ENCODE data around the gene C13orf42.
"Not testable (repeated sequence)": the region's sequence is repeated elsewhere in the genome, so short reads cannot be mapped to it uniquely, and the experiment has no call there.

C13orf42 gene

GRCh38 chr13:51120873-51121272 is 9.8 kb upstream of the C13orf42 start:
- not testable (repeated sequence) for DNase-seq (ENCODE audit: low read depth)

- no peak for DNase-seq (ENCODE audit: low read depth)
Observed at GRCh38 chr13:51118809-51119431, 7.8 kb upstream of the C13orf42 start.

GRCh38 chr13:51113969-51114368 is 2.9 kb upstream of the C13orf42 start:
- no peak for DNase-seq (ENCODE audit: low read depth)

GRCh38 chr13:51113186-51113881 is 2.3 kb upstream of the C13orf42 start:
- DNase-seq (ENCODE audit: low read depth) = no peak

- DNase-seq (ENCODE audit: low read depth) = no peak
Observed at GRCh38 chr13:51112771-51113170, 1.7 kb upstream of the C13orf42 start.

GRCh38 chr13:51111997-51112396 is 923 bp upstream of the C13orf42 start:
- DNase-seq (ENCODE audit: low read depth) = no peak

GRCh38 chr13:51107996-51108395 is 3.1 kb downstream of the C13orf42 start:
- DNase-seq (ENCODE audit: low read depth) = no peak

- no peak for DNase-seq (ENCODE audit: low read depth)
Observed at GRCh38 chr13:51105046-51105445, 6.0 kb downstream of the C13orf42 start.

GRCh38 chr13:51101636-51102235 is 9.3 kb downstream of the C13orf42 start:
- DNase-seq (ENCODE audit: low read depth) = no peak

GRCh38 chr13:51097353-51098043 is 13.6 kb downstream of the C13orf42 start:
- no peak for DNase-seq (ENCODE audit: low read depth)

- DNase-seq (ENCODE audit: low read depth) = no peak
Observed at GRCh38 chr13:51096131-51096530, 14.9 kb downstream of the C13orf42 start.

GRCh38 chr13:51093574-51093973 is 17.5 kb downstream of the C13orf42 start:
- no peak for DNase-seq (ENCODE audit: low read depth)

GRCh38 chr13:51091839-51092238 is 19.2 kb downstream of the C13orf42 start:
- DNase-seq (ENCODE audit: low read depth) = no peak

GRCh38 chr13:51083706-51084105 is 27.4 kb downstream of the C13orf42 start:
- DNase-seq (ENCODE audit: low read depth) = no peak

GRCh38 chr13:51080478-51081065 is 30.5 kb downstream of the C13orf42 start:
- not testable (repeated sequence) for DNase-seq (ENCODE audit: low read depth)

- no peak for DNase-seq (ENCODE audit: low read depth)
Observed at GRCh38 chr13:51071493-51071892, 39.6 kb downstream of the C13orf42 start.

- peak; percentile 61 for DNase-seq (ENCODE audit: low read depth)
Observed at GRCh38 chr13:51070005-51070649, 40.9 kb downstream of the C13orf42 start.

- no peak for DNase-seq (ENCODE audit: low read depth)
Observed at GRCh38 chr13:51068501-51068900, 42.6 kb downstream of the C13orf42 start.

GRCh38 chr13:51067706-51068105 is 43.4 kb downstream of the C13orf42 start:
- DNase-seq (ENCODE audit: low read depth) = no peak

- DNase-seq (ENCODE audit: low read depth) = no peak
Observed at GRCh38 chr13:51067210-51067701, 43.8 kb downstream of the C13orf42 start.

GRCh38 chr13:51066091-51066831 is 44.8 kb downstream of the C13orf42 start:
- DNase-seq (ENCODE audit: low read depth) = no peak

All from stimulated activated CD8-positive, alpha-beta memory T cell treated with anti-CD3 and anti-CD28 coated beads, Interleukin-7, amount 100 ng/mL, for 24 hours (primary cell).